WTC11 (cell line): Measurements from ENCODE around the gene DNAH11. TPM values are rescaled to one million over a fixed set of nuclear protein-coding genes. Genes with fewer than 3 reads are reported as not detected.

Experiments
- ATAC-seq: fragments of 200-7000 bp; cut with Tn5 transposase; 2 replicates; pipeline ENCODE4 v1.10.0; 2021; ENCODE audit warnings: mild to moderate bottlenecking, moderate library complexity
- CTCF ChIA-PET: fragments of 300-600 bp; sonication (Branson Sonifier 250); formaldehyde crosslinking; loops from one replicate; lab custom pipeline; 2021; ENCODE audit warnings: antibody characterized with exemption; lab: Charles Lee
- POLR2A ChIA-PET: fragments of 350-600 bp; sonication (Branson Sonifier 250); formaldehyde crosslinking; loops from one replicate; lab custom pipeline; 2021; ENCODE audit warnings: antibody characterized with exemption; lab: Charles Lee
- DNase-seq: peaks from one replicate; pipeline ENCODE4 v3.0.0; 2021; ENCODE audit warnings: low spot score
- H3K27ac Mint-ChIP-seq: 2 replicates; pipeline ENCODE4 v1.8.0; 2021; ENCODE audit warnings: mixed read lengths
- H3K27me3 Mint-ChIP-seq: 2 replicates; pipeline ENCODE4 v1.8.0; 2021; ENCODE audit warnings: low read depth, mild to moderate bottlenecking, moderate library complexity, mixed read lengths
- H3K36me3 Mint-ChIP-seq: 2 replicates; pipeline ENCODE4 v1.8.0; 2021; ENCODE audit warnings: mixed read lengths
- H3K4me1 Mint-ChIP-seq: 2 replicates; pipeline ENCODE4 v1.8.0; 2022; ENCODE audit warnings: mixed read lengths
- H3K4me3 Mint-ChIP-seq: 2 replicates; pipeline ENCODE4 v1.8.0; 2021; ENCODE audit warnings: mild to moderate bottlenecking, moderate library complexity, mixed read lengths
- H3K9me3 Mint-ChIP-seq: 2 replicates; pipeline ENCODE4 v1.8.0; 2021; ENCODE audit warnings: mixed read lengths
- ATF1 ChIP-seq: sonication (generic); formaldehyde crosslinking; IDR thresholded peaks from 2 replicates; pipeline ENCODE4 v1.8.1; 2023; ENCODE audit warnings: mild to moderate bottlenecking, moderate library complexity, missing genetic modification reagents
- ETV6 ChIP-seq: sonication (generic); formaldehyde crosslinking; IDR thresholded peaks from 2 replicates; pipeline ENCODE4 v1.8.1; 2022; ENCODE audit warnings: mild to moderate bottlenecking, missing genetic modification reagents
- FOXP1 ChIP-seq: sonication (generic); formaldehyde crosslinking; IDR thresholded peaks from 2 replicates; pipeline ENCODE4 v1.8.0; 2022; ENCODE audit warnings: missing genetic modification reagents, mild to moderate bottlenecking, moderate library complexity, borderline replicate concordance
- GABPB1 ChIP-seq: sonication (generic); formaldehyde crosslinking; IDR thresholded peaks from 2 replicates; pipeline ENCODE4 v1.8.1; 2023; ENCODE audit warnings: mild to moderate bottlenecking, missing genetic modification reagents
- GRHL2 ChIP-seq: fragments of 250-450 bp; sonication (Bioruptor Pico); IDR thresholded peaks from 2 replicates; pipeline ENCODE4 v1.8.0; 2022; ENCODE audit warnings: mild to moderate bottlenecking, moderate library complexity; ENCODE audit not compliant: insufficient replicate concordance, severe bottlenecking
- HMGA2 ChIP-seq: fragments of 250-450 bp; sonication (Bioruptor Pico); IDR thresholded peaks from 2 replicates; pipeline ENCODE4 v1.4.0; 2021; ENCODE audit warnings: mild to moderate bottlenecking, moderate library complexity
- JAZF1 ChIP-seq: fragments of 250-450 bp; sonication (Bioruptor Pico); IDR thresholded peaks from 2 replicates; pipeline ENCODE4 v1.9.0; 2021; ENCODE audit warnings: moderate library complexity, mild to moderate bottlenecking, inconsistent platforms
- JUN ChIP-seq: sonication (generic); formaldehyde crosslinking; IDR thresholded peaks from 2 replicates; pipeline ENCODE4 v1.8.0; 2023; ENCODE audit warnings: mild to moderate bottlenecking, missing genetic modification reagents
- MXD4 ChIP-seq: fragments of 250-450 bp; sonication (Bioruptor Pico); IDR thresholded peaks from 2 replicates; pipeline ENCODE4 v1.8.0; 2021; ENCODE audit warnings: mild to moderate bottlenecking, moderate library complexity, borderline replicate concordance
- NFE2L1 ChIP-seq: sonication (generic); formaldehyde crosslinking; IDR thresholded peaks from 2 replicates; pipeline ENCODE4 v1.8.1; 2023; ENCODE audit warnings: missing genetic modification reagents
- NFYB ChIP-seq: sonication (generic); formaldehyde crosslinking; conservative IDR thresholded peaks from 2 replicates; pipeline ENCODE4 v1.8.0; 2022; ENCODE audit warnings: low read depth, missing genetic modification reagents
- NR1H2 ChIP-seq: sonication (generic); formaldehyde crosslinking; IDR thresholded peaks from 2 replicates; pipeline ENCODE4 v1.9.0; 2021; ENCODE audit warnings: mild to moderate bottlenecking, moderate library complexity, missing genetic modification reagents
- NR3C1 ChIP-seq: sonication (generic); formaldehyde crosslinking; conservative IDR thresholded peaks from 2 replicates; pipeline ENCODE4 v1.8.1; 2023; ENCODE audit warnings: low read depth, mild to moderate bottlenecking, missing genetic modification reagents
- RORB ChIP-seq: fragments of 250-450 bp; sonication (Bioruptor Pico); IDR thresholded peaks from 2 replicates; pipeline ENCODE4 v1.9.0; 2021; ENCODE audit warnings: mild to moderate bottlenecking
- TEAD1 ChIP-seq: sonication (generic); formaldehyde crosslinking; IDR thresholded peaks from 2 replicates; pipeline ENCODE4 v1.8.0; 2022; ENCODE audit warnings: mild to moderate bottlenecking, missing genetic modification reagents
- TP53 ChIP-seq: sonication (generic); formaldehyde crosslinking; IDR thresholded peaks from 2 replicates; pipeline ENCODE4 v1.8.1; 2023; ENCODE audit warnings: mild to moderate bottlenecking, missing genetic modification reagents
- ZNF121 ChIP-seq: sonication (generic); formaldehyde crosslinking; IDR thresholded peaks from 2 replicates; pipeline ENCODE4 v1.8.0; 2023; ENCODE audit warnings: missing genetic modification reagents
- ZNF219 ChIP-seq: sonication (generic); formaldehyde crosslinking; IDR thresholded peaks from 2 replicates; pipeline ENCODE4 v1.8.0; 2023; ENCODE audit warnings: missing genetic modification reagents, mild to moderate bottlenecking, borderline replicate concordance
- ZNF263 ChIP-seq: sonication (generic); formaldehyde crosslinking; IDR thresholded peaks from 2 replicates; pipeline ENCODE4 v1.8.1; 2022; ENCODE audit warnings: low read depth, mild to moderate bottlenecking, moderate library complexity, missing genetic modification reagents
- total RNA-seq: library from RNA; stranded (reverse); gene quantifications from 3 replicates; pipeline ENCODE4 v1.2.3, GENCODE V29; 2021
- TF ChIP-seq, protein P1 (sequence below): sonication (generic); formaldehyde crosslinking; IDR thresholded peaks from 2 replicates; pipeline ENCODE4 v1.8.0; 2023; ENCODE audit warnings: missing genetic modification reagents, mild to moderate bottlenecking, borderline replicate concordance
- TF ChIP-seq, protein P2 (sequence below): fragments of 250-450 bp; sonication (Bioruptor Pico); IDR thresholded peaks from 2 replicates; pipeline ENCODE4 v2.1.2; 2022; ENCODE audit warnings: mild to moderate bottlenecking, moderate library complexity
- TF ChIP-seq, protein P3 (sequence below): fragments of 250-450 bp; sonication (Bioruptor Pico); IDR thresholded peaks from 2 replicates; pipeline ENCODE4 v1.8.0; 2021; ENCODE audit warnings: mild to moderate bottlenecking
- TF ChIP-seq, protein P4 (sequence below): sonication (generic); formaldehyde crosslinking; IDR thresholded peaks from 2 replicates; pipeline ENCODE4 v1.8.0; 2022; ENCODE audit warnings: mild to moderate bottlenecking, missing genetic modification reagents
- TF ChIP-seq, protein P5 (sequence below): fragments of 200-600 bp; IDR thresholded peaks from 2 replicates; pipeline ENCODE4 v1.8.0; 2022; ENCODE audit warnings: antibody characterized with exemption
- TF ChIP-seq, protein P6 (sequence below): sonication (generic); formaldehyde crosslinking; IDR thresholded peaks from 2 replicates; pipeline ENCODE4 v1.8.1; 2023; ENCODE audit warnings: mild to moderate bottlenecking, moderate library complexity, missing genetic modification reagents

DNAH11 gene
- total RNA-seq, 1 experiment from 2014 or later, result 6.4 TPM

DNA sequence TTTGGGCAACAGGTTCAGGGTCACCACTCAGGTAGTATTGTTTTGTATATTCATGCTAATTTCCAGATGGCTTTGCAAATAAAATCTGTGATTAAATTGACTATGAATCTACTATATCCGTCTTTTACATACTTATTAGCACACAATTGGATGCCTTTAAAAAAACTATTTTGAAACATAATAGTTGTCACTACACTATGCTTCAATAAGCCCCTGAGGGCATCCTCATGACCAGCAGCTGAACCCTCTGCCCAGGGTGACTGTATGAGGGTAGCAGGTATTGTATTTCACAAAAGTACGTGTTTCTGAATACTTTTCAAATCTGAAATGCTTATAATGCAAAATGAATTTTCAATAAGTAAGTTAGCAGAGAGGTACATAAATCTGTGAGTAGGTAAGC lies 97.3 kb downstream of the DNAH11 start (continued):
- TF ChIP-seq, protein P1, sequence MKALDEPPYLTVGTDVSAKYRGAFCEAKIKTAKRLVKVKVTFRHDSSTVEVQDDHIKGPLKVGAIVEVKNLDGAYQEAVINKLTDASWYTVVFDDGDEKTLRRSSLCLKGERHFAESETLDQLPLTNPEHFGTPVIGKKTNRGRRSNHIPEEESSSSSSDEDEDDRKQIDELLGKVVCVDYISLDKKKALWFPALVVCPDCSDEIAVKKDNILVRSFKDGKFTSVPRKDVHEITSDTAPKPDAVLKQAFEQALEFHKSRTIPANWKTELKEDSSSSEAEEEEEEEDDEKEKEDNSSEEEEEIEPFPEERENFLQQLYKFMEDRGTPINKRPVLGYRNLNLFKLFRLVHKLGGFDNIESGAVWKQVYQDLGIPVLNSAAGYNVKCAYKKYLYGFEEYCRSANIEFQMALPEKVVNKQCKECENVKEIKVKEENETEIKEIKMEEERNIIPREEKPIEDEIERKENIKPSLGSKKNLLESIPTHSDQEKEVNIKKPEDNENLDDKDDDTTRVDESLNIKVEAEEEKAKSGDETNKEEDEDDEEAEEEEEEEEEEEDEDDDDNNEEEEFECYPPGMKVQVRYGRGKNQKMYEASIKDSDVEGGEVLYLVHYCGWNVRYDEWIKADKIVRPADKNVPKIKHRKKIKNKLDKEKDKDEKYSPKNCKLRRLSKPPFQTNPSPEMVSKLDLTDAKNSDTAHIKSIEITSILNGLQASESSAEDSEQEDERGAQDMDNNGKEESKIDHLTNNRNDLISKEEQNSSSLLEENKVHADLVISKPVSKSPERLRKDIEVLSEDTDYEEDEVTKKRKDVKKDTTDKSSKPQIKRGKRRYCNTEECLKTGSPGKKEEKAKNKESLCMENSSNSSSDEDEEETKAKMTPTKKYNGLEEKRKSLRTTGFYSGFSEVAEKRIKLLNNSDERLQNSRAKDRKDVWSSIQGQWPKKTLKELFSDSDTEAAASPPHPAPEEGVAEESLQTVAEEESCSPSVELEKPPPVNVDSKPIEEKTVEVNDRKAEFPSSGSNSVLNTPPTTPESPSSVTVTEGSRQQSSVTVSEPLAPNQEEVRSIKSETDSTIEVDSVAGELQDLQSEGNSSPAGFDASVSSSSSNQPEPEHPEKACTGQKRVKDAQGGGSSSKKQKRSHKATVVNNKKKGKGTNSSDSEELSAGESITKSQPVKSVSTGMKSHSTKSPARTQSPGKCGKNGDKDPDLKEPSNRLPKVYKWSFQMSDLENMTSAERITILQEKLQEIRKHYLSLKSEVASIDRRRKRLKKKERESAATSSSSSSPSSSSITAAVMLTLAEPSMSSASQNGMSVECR (CRISPR knock-in tag), result no peak
- TF ChIP-seq FOXP1 (CRISPR knock-in tag) (no peak), JUN (CRISPR knock-in tag) (no peak), MXD4 (no peak), NFYB (CRISPR knock-in tag) (no peak), TEAD1 (no peak), JAZF1 (CRISPR knock-in tag) (no peak)
- TF ChIP-seq, protein P2, sequence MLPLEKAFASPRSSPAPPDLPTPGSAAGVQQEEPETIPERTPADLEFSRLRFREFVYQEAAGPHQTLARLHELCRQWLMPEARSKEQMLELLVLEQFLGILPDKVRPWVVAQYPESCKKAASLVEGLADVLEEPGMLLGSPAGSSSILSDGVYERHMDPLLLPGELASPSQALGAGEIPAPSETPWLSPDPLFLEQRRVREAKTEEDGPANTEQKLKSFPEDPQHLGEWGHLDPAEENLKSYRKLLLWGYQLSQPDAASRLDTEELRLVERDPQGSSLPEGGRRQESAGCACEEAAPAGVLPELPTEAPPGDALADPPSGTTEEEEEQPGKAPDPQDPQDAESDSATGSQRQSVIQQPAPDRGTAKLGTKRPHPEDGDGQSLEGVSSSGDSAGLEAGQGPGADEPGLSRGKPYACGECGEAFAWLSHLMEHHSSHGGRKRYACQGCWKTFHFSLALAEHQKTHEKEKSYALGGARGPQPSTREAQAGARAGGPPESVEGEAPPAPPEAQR, result no peak
- TF ChIP-seq, protein P3, sequence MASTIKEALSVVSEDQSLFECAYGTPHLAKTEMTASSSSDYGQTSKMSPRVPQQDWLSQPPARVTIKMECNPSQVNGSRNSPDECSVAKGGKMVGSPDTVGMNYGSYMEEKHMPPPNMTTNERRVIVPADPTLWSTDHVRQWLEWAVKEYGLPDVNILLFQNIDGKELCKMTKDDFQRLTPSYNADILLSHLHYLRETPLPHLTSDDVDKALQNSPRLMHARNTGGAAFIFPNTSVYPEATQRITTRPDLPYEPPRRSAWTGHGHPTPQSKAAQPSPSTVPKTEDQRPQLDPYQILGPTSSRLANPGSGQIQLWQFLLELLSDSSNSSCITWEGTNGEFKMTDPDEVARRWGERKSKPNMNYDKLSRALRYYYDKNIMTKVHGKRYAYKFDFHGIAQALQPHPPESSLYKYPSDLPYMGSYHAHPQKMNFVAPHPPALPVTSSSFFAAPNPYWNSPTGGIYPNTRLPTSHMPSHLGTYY (CRISPR knock-in tag), result no peak
- TF ChIP-seq, protein P4, sequence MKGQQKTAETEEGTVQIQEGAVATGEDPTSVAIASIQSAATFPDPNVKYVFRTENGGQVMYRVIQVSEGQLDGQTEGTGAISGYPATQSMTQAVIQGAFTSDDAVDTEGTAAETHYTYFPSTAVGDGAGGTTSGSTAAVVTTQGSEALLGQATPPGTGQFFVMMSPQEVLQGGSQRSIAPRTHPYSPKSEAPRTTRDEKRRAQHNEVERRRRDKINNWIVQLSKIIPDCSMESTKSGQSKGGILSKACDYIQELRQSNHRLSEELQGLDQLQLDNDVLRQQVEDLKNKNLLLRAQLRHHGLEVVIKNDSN, result no peak

DNA sequence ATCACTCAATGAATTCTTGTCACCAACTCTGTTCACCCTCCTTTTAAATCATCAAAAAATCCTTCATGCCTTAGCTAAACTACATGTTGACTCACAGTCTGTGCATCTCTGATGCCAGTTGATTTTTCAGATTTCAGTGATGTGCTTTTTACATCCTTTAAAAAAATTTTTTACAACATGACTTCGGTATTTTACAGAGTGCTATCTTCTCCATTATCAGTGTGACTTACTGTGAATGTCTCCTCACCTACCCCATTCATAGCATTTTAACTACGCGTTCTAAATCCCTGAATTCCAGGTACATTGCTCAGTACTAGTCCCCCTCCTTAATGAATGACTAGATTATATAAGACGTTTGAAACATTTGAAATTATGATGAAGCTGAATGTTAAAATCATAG lies 98.7 kb downstream of the DNAH11 start:
- Mint-ChIP-seq H3K36me3 (no peaks in the 10 kb centered on the region), H3K4me1 (peaks cover 18% of the 10 kb centered on the region), H3K27ac (no peak overlapping the region), H3K27me3 (no peaks in the 10 kb centered on the region; the same call in 1 of the 2 replicates), H3K9me3 (no peaks in the 10 kb centered on the region), H3K4me3 (no peak overlapping the region)
- ChIA-PET POLR2A (no interaction called here), CTCF (no interaction called here)
- no peak for ATAC-seq
- no peak for DNase-seq
- no peak for TF ChIP-seq ZNF219 (CRISPR knock-in tag)
- TF ChIP-seq HMGA2, result no peak
- no peak for TF ChIP-seq ZNF121 (CRISPR knock-in tag)
- TF ChIP-seq, protein P5, sequence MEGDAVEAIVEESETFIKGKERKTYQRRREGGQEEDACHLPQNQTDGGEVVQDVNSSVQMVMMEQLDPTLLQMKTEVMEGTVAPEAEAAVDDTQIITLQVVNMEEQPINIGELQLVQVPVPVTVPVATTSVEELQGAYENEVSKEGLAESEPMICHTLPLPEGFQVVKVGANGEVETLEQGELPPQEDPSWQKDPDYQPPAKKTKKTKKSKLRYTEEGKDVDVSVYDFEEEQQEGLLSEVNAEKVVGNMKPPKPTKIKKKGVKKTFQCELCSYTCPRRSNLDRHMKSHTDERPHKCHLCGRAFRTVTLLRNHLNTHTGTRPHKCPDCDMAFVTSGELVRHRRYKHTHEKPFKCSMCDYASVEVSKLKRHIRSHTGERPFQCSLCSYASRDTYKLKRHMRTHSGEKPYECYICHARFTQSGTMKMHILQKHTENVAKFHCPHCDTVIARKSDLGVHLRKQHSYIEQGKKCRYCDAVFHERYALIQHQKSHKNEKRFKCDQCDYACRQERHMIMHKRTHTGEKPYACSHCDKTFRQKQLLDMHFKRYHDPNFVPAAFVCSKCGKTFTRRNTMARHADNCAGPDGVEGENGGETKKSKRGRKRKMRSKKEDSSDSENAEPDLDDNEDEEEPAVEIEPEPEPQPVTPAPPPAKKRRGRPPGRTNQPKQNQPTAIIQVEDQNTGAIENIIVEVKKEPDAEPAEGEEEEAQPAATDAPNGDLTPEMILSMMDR, result no peak
- TF ChIP-seq NFYB (CRISPR knock-in tag), result no peak
- TF ChIP-seq ZNF263 (CRISPR knock-in tag), result no peak
- TF ChIP-seq GABPB1, result no peak
- no peak for TF ChIP-seq ETV6 (CRISPR knock-in tag)
- TF ChIP-seq RORB (CRISPR knock-in tag), result no peak
- TF ChIP-seq NR3C1 (CRISPR knock-in tag), result no peak
- TF ChIP-seq GRHL2 (CRISPR knock-in tag), result no peak
- TF ChIP-seq ATF1 (CRISPR knock-in tag), result no peak
- TF ChIP-seq, protein P6, sequence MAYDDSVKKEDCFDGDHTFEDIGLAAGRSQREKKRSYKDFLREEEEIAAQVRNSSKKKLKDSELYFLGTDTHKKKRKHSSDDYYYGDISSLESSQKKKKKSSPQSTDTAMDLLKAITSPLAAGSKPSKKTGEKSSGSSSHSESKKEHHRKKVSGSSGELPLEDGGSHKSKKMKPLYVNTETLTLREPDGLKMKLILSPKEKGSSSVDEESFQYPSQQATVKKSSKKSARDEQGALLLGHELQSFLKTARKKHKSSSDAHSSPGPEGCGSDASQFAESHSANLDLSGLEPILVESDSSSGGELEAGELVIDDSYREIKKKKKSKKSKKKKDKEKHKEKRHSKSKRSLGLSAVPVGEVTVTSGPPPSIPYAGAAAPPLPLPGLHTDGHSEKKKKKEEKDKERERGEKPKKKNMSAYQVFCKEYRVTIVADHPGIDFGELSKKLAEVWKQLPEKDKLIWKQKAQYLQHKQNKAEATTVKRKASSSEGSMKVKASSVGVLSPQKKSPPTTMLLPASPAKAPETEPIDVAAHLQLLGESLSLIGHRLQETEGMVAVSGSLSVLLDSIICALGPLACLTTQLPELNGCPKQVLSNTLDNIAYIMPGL (CRISPR knock-in tag), result no peak
- TF ChIP-seq NFE2L1 (CRISPR knock-in tag), result no peak
- no peak for TF ChIP-seq NR1H2 (CRISPR knock-in tag)
- no peak for TF ChIP-seq TP53 (CRISPR knock-in tag)
